ENCODE results near the gene FHIT. TPM values are rescaled to one million over a fixed set of nuclear protein-coding genes. Genes with fewer than 3 reads are reported as not detected.
"Not testable (repeated sequence)": the region's sequence is repeated elsewhere in the genome, so short reads cannot be mapped to it uniquely, and the experiment has no call there.

The FHIT gene
- total RNA-seq, 2 donors from 2014 or later, result 6.8 to 12.3 TPM

DNA sequence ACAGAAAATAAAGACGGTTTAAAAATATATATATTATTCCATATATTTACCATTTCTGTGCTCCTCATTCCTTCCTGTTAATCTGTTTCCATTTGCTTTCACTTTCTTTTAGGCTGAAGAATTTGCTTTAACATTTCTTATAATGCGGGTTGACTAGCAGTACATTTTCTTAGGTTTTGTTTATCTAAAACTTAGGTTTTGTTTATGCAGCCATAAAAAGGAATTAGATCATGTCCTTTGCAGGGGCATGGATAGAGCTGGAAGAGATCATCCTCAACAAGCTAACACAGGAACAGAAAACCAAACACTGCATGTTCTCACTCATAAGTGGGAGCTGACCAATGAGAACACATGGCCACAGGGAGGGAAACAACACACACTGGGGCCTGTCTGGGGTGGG is 578.1 kb downstream of the FHIT start:
- no peaks in the 10 kb centered on the region for H3K27me3 Mint-ChIP-seq (ENCODE audit: insufficient read depth)
- no peak overlapping the region for H3K27ac Mint-ChIP-seq
- H3K9me3 Mint-ChIP-seq, result peaks cover 14% of the 10 kb centered on the region
- no peak overlapping the region for H3K4me3 Mint-ChIP-seq
- peaks cover 2% of the 10 kb centered on the region for H3K36me3 Mint-ChIP-seq (ENCODE audit: low read depth)
- peaks cover 31% of the 10 kb centered on the region for H3K4me1 Mint-ChIP-seq
- TF ChIP-seq, protein P1, sequence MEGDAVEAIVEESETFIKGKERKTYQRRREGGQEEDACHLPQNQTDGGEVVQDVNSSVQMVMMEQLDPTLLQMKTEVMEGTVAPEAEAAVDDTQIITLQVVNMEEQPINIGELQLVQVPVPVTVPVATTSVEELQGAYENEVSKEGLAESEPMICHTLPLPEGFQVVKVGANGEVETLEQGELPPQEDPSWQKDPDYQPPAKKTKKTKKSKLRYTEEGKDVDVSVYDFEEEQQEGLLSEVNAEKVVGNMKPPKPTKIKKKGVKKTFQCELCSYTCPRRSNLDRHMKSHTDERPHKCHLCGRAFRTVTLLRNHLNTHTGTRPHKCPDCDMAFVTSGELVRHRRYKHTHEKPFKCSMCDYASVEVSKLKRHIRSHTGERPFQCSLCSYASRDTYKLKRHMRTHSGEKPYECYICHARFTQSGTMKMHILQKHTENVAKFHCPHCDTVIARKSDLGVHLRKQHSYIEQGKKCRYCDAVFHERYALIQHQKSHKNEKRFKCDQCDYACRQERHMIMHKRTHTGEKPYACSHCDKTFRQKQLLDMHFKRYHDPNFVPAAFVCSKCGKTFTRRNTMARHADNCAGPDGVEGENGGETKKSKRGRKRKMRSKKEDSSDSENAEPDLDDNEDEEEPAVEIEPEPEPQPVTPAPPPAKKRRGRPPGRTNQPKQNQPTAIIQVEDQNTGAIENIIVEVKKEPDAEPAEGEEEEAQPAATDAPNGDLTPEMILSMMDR (conservative IDR thresholded peaks at IDR 0.05), result no peak
- no peak overlapping the region for H3K27ac ChIP-seq (ENCODE audit: low read depth, low read length)
- H3K9ac ChIP-seq (ENCODE audit: extremely low read depth, low read length, poor library complexity, severe bottlenecking), result no peak overlapping the region
- DNase-seq, result no peak
- H3K9me3 ChIP-seq (ENCODE audit: control insufficient read depth, low read length), result peaks cover 15% of the 10 kb centered on the region
- WGBS, 2 experiments (ENCODE audit: insufficient coverage in 1 of 2, insufficient read length in 1 of 2), result 90% methylated on average over 2 of the region's 2 CpGs; no CpG with 5 or more reads in 1 of the 2 experiments
- no peaks in the 10 kb centered on the region for H3K36me3 ChIP-seq (ENCODE audit: control insufficient read depth, insufficient read depth, low read length)
- peaks cover 6% of the 10 kb centered on the region for H3K4me1 ChIP-seq (ENCODE audit: control insufficient read depth, insufficient read depth, low read length)
- H3K27me3 ChIP-seq (ENCODE audit: control insufficient read depth, insufficient read depth, low read length, poor library complexity, severe bottlenecking), result no peaks in the 10 kb centered on the region
- H3K4me3 ChIP-seq (ENCODE audit: low read length), result no peak overlapping the region

DNA sequence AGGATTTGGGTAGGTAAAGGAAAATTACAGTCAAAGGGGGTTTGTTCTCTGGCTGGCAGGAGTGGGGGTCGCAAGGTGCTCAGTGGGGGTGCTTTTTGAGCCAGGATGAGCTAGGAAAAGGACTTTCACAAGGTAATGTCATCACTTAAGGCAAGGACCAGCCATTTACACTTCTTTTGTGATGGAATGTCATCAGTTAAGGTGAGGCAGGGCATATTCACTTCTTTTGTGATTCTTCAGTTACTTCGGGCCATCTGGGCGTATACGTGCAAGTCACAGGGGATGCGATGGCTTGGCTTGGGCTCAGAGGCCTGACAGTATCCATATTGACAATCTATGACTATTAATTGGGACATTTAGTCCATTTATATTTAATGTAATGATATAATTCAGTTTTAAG is 578.9 kb downstream of the FHIT start:
- not testable (repeated sequence) for H3K27ac ChIP-seq (ENCODE audit: low read depth, low read length); H3K4me3 Mint-ChIP-seq; H3K27me3 Mint-ChIP-seq (ENCODE audit: insufficient read depth); DNase-seq; H3K9ac ChIP-seq (ENCODE audit: extremely low read depth, low read length, poor library complexity, severe bottlenecking); H3K27ac Mint-ChIP-seq; H3K4me3 ChIP-seq (ENCODE audit: low read length); H3K4me1 ChIP-seq (ENCODE audit: control insufficient read depth, insufficient read depth, low read length); H3K36me3 ChIP-seq (ENCODE audit: control insufficient read depth, insufficient read depth, low read length); H3K36me3 Mint-ChIP-seq (ENCODE audit: low read depth); H3K27me3 ChIP-seq (ENCODE audit: control insufficient read depth, insufficient read depth, low read length, poor library complexity, severe bottlenecking)
- H3K9me3 ChIP-seq (ENCODE audit: control insufficient read depth, low read length), result peaks cover 15% of the 10 kb centered on the region
- peaks cover 31% of the 10 kb centered on the region for H3K4me1 Mint-ChIP-seq
- WGBS, 2 experiments (ENCODE audit: insufficient coverage in 1 of 2, insufficient read length in 1 of 2), result 60 to 76% methylated on average over 1 to 5 of the region's 5 CpGs
- H3K9me3 Mint-ChIP-seq, result peaks cover 21% of the 10 kb centered on the region

DNA sequence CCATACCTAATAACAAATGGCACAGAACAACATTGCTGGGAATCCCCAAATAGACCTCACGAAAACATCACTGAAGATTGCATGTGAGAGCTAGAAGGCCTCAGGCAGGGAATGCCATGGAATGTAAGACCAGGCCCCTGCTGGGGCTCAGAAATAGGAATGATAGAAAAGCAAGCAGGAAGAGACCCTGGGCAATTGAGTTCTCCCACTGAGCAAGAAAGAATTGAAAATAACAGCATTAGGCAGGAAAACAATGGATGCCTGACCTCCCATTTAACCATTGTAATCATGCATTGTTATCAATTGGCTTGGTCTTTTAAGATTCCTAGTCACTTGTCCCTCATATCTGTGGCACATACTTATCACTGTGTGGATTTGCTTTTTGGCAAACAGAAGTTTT is 581.6 kb downstream of the FHIT start:
- Histone ChIP-seq H3K27me3 (ENCODE audit: control insufficient read depth, insufficient read depth, low read length, poor library complexity, severe bottlenecking) (no peaks in the 10 kb centered on the region), H3K36me3 (ENCODE audit: control insufficient read depth, insufficient read depth, low read length) (no peaks in the 10 kb centered on the region), H3K27ac (ENCODE audit: low read depth, low read length) (peak overlapping the region; percentile 52), H3K4me1 (ENCODE audit: control insufficient read depth, insufficient read depth, low read length) (peaks cover 6% of the 10 kb centered on the region), H3K9me3 (ENCODE audit: control insufficient read depth, low read length) (peaks cover 38% of the 10 kb centered on the region), H3K9ac (ENCODE audit: extremely low read depth, low read length, poor library complexity, severe bottlenecking) (no peak overlapping the region), H3K4me3 (ENCODE audit: low read length) (peak overlapping the region; percentile 11)
- 57% methylated on average over 1 of the region's 1 CpG; no CpG with 5 or more reads in 1 of the 2 experiments for WGBS, 2 experiments (ENCODE audit: insufficient coverage in 1 of 2, insufficient read length in 1 of 2)
- TF ChIP-seq, protein P1 (conservative IDR thresholded peaks at IDR 0.05), result no peak
- peaks cover 15% of the 10 kb centered on the region for H3K36me3 Mint-ChIP-seq (ENCODE audit: low read depth)
- peak; percentile 81 for DNase-seq
- peak overlapping the region; percentile 95 for H3K27ac Mint-ChIP-seq
- H3K9me3 Mint-ChIP-seq, result peaks cover 37% of the 10 kb centered on the region
- H3K4me3 Mint-ChIP-seq, result no peak overlapping the region
- no peaks in the 10 kb centered on the region for H3K27me3 Mint-ChIP-seq (ENCODE audit: insufficient read depth)
- H3K4me1 Mint-ChIP-seq, result peaks cover 24% of the 10 kb centered on the region

DNA sequence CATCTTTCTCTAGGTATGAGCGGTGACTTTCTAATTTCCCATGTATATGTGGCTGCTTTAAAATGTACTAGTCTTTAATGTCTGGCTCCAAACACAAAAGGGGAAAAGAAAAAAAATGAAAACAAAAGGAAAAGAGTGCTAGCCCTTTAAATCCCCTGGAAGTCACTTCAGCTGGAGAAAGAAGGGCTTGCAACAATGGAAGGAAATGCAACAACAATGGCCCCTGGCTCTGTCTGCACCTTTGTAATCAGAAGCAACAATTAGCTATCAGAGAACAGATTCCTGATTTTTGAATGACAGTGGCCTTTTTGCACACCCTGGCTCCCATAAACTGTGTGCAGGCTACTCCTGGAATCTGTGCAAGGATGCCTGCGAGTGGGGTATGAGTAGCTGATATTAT is 591.2 kb downstream of the FHIT start:
- DNase-seq, result no peak
- Mint-ChIP-seq H3K27me3 (ENCODE audit: insufficient read depth) (no peaks in the 10 kb centered on the region), H3K4me3 (no peak overlapping the region), H3K36me3 (ENCODE audit: low read depth) (peaks cover 15% of the 10 kb centered on the region), H3K4me1 (peaks cover 15% of the 10 kb centered on the region), H3K27ac (peak overlapping the region; percentile 22), H3K9me3 (peaks cover 44% of the 10 kb centered on the region)
- Histone ChIP-seq H3K36me3 (ENCODE audit: control insufficient read depth, insufficient read depth, low read length) (no peaks in the 10 kb centered on the region), H3K4me3 (ENCODE audit: low read length) (peak overlapping the region; percentile 41), H3K9ac (ENCODE audit: extremely low read depth, low read length, poor library complexity, severe bottlenecking) (no peak overlapping the region), H3K27ac (ENCODE audit: low read depth, low read length) (peak overlapping the region; percentile 41), H3K4me1 (ENCODE audit: control insufficient read depth, insufficient read depth, low read length) (peaks cover 7% of the 10 kb centered on the region), H3K9me3 (ENCODE audit: control insufficient read depth, low read length) (peaks cover 52% of the 10 kb centered on the region), H3K27me3 (ENCODE audit: control insufficient read depth, insufficient read depth, low read length, poor library complexity, severe bottlenecking) (no peaks in the 10 kb centered on the region)
- TF ChIP-seq, protein P1 (conservative IDR thresholded peaks at IDR 0.05), result no peak
- 88% methylated on average over 2 of the region's 2 CpGs; no CpG with 5 or more reads in 1 of the 2 experiments for WGBS, 2 experiments (ENCODE audit: insufficient coverage in 1 of 2, insufficient read length in 1 of 2)
